ENCODE results near the gene BRINP2.

DNA sequence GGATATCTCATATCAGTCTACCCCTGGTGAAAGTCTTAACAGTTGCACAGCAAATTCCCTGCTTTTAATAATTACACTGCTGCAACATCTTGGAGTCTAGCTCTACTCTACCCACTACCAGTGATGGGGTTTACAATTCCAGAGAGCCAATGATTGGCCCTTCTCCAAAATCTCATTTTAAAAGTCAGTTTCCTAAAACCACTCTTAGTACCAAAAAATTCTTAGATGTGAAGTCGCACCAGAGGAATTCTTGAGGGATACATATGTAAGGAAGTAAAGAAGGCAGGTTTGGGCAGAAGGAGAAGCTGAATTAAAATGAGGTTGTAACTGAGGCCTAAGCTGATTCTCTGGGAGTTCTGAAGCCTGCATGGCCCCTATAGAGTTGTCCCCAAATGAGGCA lies 129.7 kb downstream of the BRINP2 start:
- TF ChIP-seq, protein P1, sequence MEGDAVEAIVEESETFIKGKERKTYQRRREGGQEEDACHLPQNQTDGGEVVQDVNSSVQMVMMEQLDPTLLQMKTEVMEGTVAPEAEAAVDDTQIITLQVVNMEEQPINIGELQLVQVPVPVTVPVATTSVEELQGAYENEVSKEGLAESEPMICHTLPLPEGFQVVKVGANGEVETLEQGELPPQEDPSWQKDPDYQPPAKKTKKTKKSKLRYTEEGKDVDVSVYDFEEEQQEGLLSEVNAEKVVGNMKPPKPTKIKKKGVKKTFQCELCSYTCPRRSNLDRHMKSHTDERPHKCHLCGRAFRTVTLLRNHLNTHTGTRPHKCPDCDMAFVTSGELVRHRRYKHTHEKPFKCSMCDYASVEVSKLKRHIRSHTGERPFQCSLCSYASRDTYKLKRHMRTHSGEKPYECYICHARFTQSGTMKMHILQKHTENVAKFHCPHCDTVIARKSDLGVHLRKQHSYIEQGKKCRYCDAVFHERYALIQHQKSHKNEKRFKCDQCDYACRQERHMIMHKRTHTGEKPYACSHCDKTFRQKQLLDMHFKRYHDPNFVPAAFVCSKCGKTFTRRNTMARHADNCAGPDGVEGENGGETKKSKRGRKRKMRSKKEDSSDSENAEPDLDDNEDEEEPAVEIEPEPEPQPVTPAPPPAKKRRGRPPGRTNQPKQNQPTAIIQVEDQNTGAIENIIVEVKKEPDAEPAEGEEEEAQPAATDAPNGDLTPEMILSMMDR (optimal IDR thresholded peaks at IDR 0.05 in 1 of 3, IDR thresholded peaks at IDR 0.05 in 1 of 3, conservative IDR thresholded peaks at IDR 0.05 in 1 of 3; ENCODE audit: extremely low read depth in 1 of 3, insufficient read depth in 2 of 3, low read length in 3 of 3): no peak
- no peak for TF ChIP-seq EZH2 (IDR thresholded peaks at IDR 0.05; ENCODE audit: low read length)

All from keratinocyte (primary cell).